Pericardium fibroblast (primary cell): ENCODE measurements around the gene RAB4B. TPM values are rescaled to one million over a fixed set of nuclear protein-coding genes. Genes with fewer than 3 reads are reported as not detected.

Source experiments
- total RNA-seq: library from RNA; depleted of rRNA; stranded (reverse); fragments of >200 nt; gene quantifications from 2 replicates; pipeline ENCODE4 v1.2.3, GENCODE V29; 2015

The RAB4B gene
- 21.3 and 37.3 TPM in 2 replicates for total RNA-seq

GRCh38 chr19:40777937-40778705, at the start of gene RAB4B:
Gene RAB4B, plus strand, starts transcription at chr19:40778247. Its CDS starts 129 bp downstream, at chr19:40778376.

GRCh38 chr19:40750058-40750873, 27.8 kb upstream of the RAB4B start, which contains the start of gene ACTMAP:
Gene ACTMAP, minus strand, starts transcription at chr19:40750477. Its CDS starts 674 bp downstream, at chr19:40749803.

GRCh38 chr19:40750874-40751537, 27.0 kb upstream of the RAB4B start, which contains the start of gene SNRPA:
Gene SNRPA, plus strand, starts transcription at chr19:40751203. Its CDS starts 206 bp downstream, at chr19:40751409.

GRCh38 chr19:40774916-40775631, 3.0 kb upstream of the RAB4B start, which contains the start of gene MIA:
Gene MIA, plus strand, starts transcription at chr19:40775521. Its CDS starts 22 bp downstream, at chr19:40775543.

GRCh38 chr19:40798683-40799557, 20.9 kb downstream of the RAB4B start, which contains the start of gene EGLN2:
Gene EGLN2, plus strand, starts transcription at chr19:40799191. Its CDS starts 1,382 bp downstream, at chr19:40800573.

Other genes with a start within 250 kb of the RAB4B start
- 35.7 and 46.7 TPM in 2 replicates for gene SHKBP1, start 201.4 kb upstream of the RAB4B start, total RNA-seq
- 87.1 and 97.0 TPM in 2 replicates for gene LTBP4, start 176.9 kb upstream of the RAB4B start, total RNA-seq
- 51.6 and 57.1 TPM in 2 replicates for gene NUMBL, start 87.6 kb upstream of the RAB4B start, total RNA-seq
- gene COQ8B, start 61.4 kb upstream of the RAB4B start, total RNA-seq: 18.6 and 26.3 TPM in 2 replicates
- gene ITPKC, start 61.1 kb upstream of the RAB4B start, total RNA-seq: 26.1 and 34.7 TPM in 2 replicates
- 5.7 and 10.1 TPM in 2 replicates for gene ACTMAP, start 27.8 kb upstream of the RAB4B start, total RNA-seq
- 43.1 and 46.5 TPM in 2 replicates for gene SNRPA, start 27.0 kb upstream of the RAB4B start, total RNA-seq
- gene MIA, start 2.7 kb upstream of the RAB4B start, total RNA-seq: not detected in 2 replicates
- gene EGLN2, start 20.9 kb downstream of the RAB4B start, total RNA-seq: 70.1 and 114 TPM in 2 replicates
- gene CYP2A6, start 72.2 kb downstream of the RAB4B start, total RNA-seq: not detected in 2 replicates
- gene CYP2A7, start 104.0 kb downstream of the RAB4B start, total RNA-seq: not detected in 2 replicates
- not detected in 2 replicates for gene CYP2B6, start 213.0 kb downstream of the RAB4B start, total RNA-seq